ENCODE measurements around the gene CLNK.

The CLNK gene

GRCh38 chr4:10606483-10607155, 77.9 kb downstream of the CLNK start:
- no peak overlapping the region for H3K4me3 ChIP-seq (ENCODE audit: low read depth, low read length)
- no peak for TF ChIP-seq CTCF (IDR thresholded peaks at IDR 0.05; ENCODE audit: low read depth, low read length)

GRCh38 chr4:10605746-10606482, 78.7 kb downstream of the CLNK start:
- no peak overlapping the region for H3K4me3 ChIP-seq (ENCODE audit: low read depth, low read length)
- TF ChIP-seq CTCF (IDR thresholded peaks at IDR 0.05; ENCODE audit: low read depth, low read length), result no peak

GRCh38 chr4:10605031-10605430, 79.5 kb downstream of the CLNK start:
- TF ChIP-seq CTCF (IDR thresholded peaks at IDR 0.05; ENCODE audit: low read depth, low read length), result no peak
- no peak overlapping the region for H3K4me3 ChIP-seq (ENCODE audit: low read depth, low read length)

- no peak for TF ChIP-seq CTCF (IDR thresholded peaks at IDR 0.05; ENCODE audit: low read depth, low read length)
Measured at GRCh38 chr4:10599574-10599973, 85.0 kb downstream of the CLNK start.

GRCh38 chr4:10598829-10599228, 85.7 kb downstream of the CLNK start:
- H3K4me3 ChIP-seq (ENCODE audit: low read depth, low read length), result no peak overlapping the region
- TF ChIP-seq CTCF (IDR thresholded peaks at IDR 0.05; ENCODE audit: low read depth, low read length), result no peak

More at GRCh38 chr4:10599574-10599973, 85.0 kb downstream of the CLNK start:
- H3K4me3 ChIP-seq (ENCODE audit: low read depth, low read length), result no peak overlapping the region

GRCh38 chr4:10596586-10597290, 87.8 kb downstream of the CLNK start:
- TF ChIP-seq CTCF (IDR thresholded peaks at IDR 0.05; ENCODE audit: low read depth, low read length), result no peak
- no peak overlapping the region for H3K4me3 ChIP-seq (ENCODE audit: low read depth, low read length)

GRCh38 chr4:10593130-10593529, 91.4 kb downstream of the CLNK start:
- TF ChIP-seq CTCF (IDR thresholded peaks at IDR 0.05; ENCODE audit: low read depth, low read length), result no peak
- H3K4me3 ChIP-seq (ENCODE audit: low read depth, low read length), result no peak overlapping the region

Data from WI38 (cell line).